Vagina (tissue), 2 donors: Measurements from ENCODE around the gene WIPF3. TPM values are rescaled to one million over a fixed set of nuclear protein-coding genes. Genes with fewer than 3 reads are reported as not detected.
A peak's percentile ranks its signal among the peaks of the same experiment; 100 is the strongest.

Source experiments
- DNase-seq, 2 donors: peaks; one replicate each; pipeline ENCODE4 v3.0.0-alpha.2; 2017; ENCODE audit errors: extremely low spot score in 2 of 2
- H3K27ac ChIP-seq: fragments of 200-600 bp; sonication (generic); one replicate; pipeline ENCODE4 v1.5.1; 2019
- H3K27me3 ChIP-seq: fragments of 200-600 bp; sonication (generic); one replicate; pipeline ENCODE4 v1.5.1; 2019
- H3K36me3 ChIP-seq, 2 donors: fragments of 200-600 bp; sonication (generic); one replicate each; pipeline ENCODE4 v1.5.1; 2017 to 2019
- H3K4me1 ChIP-seq: fragments of 200-600 bp; sonication (generic); one replicate; pipeline ENCODE4 v1.5.1; 2019
- H3K4me3 ChIP-seq, 2 donors: fragments of 200-600 bp; sonication (generic); 1 replicate in 1 of 2; 2 replicates in 1 of 2; pipeline ENCODE4 v1.5.1; 2016 to 2019
- H3K9me3 ChIP-seq: fragments of 200-600 bp; sonication (generic); one replicate; pipeline ENCODE4 v1.5.1; 2019
- POLR2A ChIP-seq, 2 donors: fragments of 450-650 bp; IDR thresholded peaks; one replicate each; pipeline ENCODE4 v1.6.1; 2017; ENCODE audit warnings: antibody characterized with exemption in 2 of 2, mild to moderate bottlenecking in 2 of 2, moderate library complexity in 2 of 2
- POLR2AphosphoS5 ChIP-seq, 2 donors: sonication (generic); formaldehyde crosslinking; IDR thresholded peaks; one replicate each; pipeline ENCODE4 v1.9.0; 2017; ENCODE audit warnings: antibody characterized with exemption in 2 of 2, mild to moderate bottlenecking in 2 of 2, low read depth in 1 of 2; ENCODE audit not compliant: insufficient read depth in 1 of 2
- intact Hi-C: fragments of 100-400 bp; cut with DNase I; formaldehyde crosslinking; loops from one replicate; pipeline ENCODE4 v1.15.1; 2023
- total RNA-seq: library from RNA; depleted of rRNA; stranded (reverse); fragments of >200 nt; gene quantifications from one replicate; pipeline ENCODE4 v1.2.3, GENCODE V29; 2016
- TF ChIP-seq, protein P1 (sequence below), 3 experiments: fragments of 450-650 bp in 2 of 3; fragments of 200-600 bp in 1 of 3; sonication (generic) in 1 of 3; IDR thresholded peaks; one replicate each; pipeline ENCODE4 v1.5.1; 2017 to 2019; ENCODE audit warnings: antibody characterized with exemption in 3 of 3, mild to moderate bottlenecking in 2 of 3, moderate library complexity in 2 of 3

WIPF3 gene
- total RNA-seq, 1 donor from 2014 or later: 0.25 TPM

DNA sequence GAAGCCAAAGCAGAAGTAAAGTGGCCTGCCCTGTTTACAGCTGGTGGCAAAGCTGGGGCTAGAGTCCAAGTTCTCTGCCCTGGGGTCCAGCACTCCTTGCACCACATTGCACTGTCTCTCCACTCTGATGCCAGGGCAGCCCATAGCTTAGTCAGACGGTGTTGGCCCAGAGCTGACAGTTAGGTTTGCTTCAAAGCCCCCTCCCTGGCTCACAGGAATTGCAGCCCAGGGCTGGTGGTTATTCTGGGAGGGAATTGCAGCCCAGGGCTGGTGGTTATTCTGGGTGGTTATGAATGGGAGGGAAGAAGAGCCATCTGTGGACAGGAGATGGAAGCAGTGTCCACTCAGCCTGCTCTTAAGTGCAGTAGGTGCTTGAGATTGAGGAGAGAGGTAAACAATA is 94.4 kb downstream of the WIPF3 start:
- H3K27me3 ChIP-seq: no peaks in the 10 kb centered on the region
- no peak overlapping the region for H3K4me3 ChIP-seq
- no peak for TF ChIP-seq POLR2A (IDR thresholded peaks at IDR 0.05)
- TF ChIP-seq POLR2AphosphoS5 (IDR thresholded peaks at IDR 0.05; ENCODE audit: insufficient read depth in 1 of 2, low read depth in 1 of 2): no peak
- TF ChIP-seq, protein P1, sequence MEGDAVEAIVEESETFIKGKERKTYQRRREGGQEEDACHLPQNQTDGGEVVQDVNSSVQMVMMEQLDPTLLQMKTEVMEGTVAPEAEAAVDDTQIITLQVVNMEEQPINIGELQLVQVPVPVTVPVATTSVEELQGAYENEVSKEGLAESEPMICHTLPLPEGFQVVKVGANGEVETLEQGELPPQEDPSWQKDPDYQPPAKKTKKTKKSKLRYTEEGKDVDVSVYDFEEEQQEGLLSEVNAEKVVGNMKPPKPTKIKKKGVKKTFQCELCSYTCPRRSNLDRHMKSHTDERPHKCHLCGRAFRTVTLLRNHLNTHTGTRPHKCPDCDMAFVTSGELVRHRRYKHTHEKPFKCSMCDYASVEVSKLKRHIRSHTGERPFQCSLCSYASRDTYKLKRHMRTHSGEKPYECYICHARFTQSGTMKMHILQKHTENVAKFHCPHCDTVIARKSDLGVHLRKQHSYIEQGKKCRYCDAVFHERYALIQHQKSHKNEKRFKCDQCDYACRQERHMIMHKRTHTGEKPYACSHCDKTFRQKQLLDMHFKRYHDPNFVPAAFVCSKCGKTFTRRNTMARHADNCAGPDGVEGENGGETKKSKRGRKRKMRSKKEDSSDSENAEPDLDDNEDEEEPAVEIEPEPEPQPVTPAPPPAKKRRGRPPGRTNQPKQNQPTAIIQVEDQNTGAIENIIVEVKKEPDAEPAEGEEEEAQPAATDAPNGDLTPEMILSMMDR (IDR thresholded peaks at IDR 0.05): no peak
- H3K36me3 ChIP-seq: no peaks in the 10 kb centered on the region
- intact Hi-C loops: no loop called here
- no peaks in the 10 kb centered on the region for H3K9me3 ChIP-seq
- H3K4me1 ChIP-seq: no peaks in the 10 kb centered on the region
- H3K27ac ChIP-seq: no peak overlapping the region
- DNase-seq: peak in 1 of 2 donors; percentile 28

DNA sequence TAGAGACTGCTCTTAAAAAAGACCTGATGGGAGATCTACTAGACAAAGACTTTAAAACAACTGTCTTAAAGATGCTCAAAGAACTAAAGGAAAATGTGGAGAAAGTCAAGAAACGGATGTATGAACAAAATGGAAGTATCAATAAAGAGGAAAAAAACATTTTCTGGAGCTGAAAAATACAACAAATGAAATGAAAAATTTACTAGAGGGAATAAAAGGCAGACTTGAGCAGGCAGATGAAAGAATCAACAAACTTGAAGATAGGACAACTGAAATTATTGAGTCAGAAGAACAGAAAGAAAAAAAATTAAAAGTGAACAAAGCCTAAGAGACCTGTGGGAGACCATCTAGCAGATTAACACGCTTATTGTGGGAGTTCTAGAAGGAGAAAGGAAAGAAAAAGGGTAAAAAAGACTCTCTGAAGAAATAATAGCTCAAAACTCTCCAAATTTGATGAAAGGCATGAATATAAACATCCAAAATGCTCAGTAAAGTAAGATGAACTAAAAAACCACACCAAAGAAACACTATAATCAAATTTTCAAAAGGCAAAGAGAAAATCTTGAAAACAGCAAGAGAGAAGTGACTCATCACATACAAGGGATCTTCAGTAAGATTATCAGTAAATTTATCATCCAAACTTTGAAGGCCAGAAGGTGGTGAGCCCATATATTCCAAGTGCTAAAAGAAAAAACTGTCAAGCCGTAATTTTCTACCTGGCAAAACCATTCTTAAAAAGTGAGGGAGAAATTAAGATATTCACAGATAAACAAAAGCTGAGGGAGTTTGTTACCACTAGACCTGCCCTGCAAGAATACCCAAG is 100.1 kb downstream of the WIPF3 start:
- no peaks in the 10 kb centered on the region for H3K4me1 ChIP-seq

DNA sequence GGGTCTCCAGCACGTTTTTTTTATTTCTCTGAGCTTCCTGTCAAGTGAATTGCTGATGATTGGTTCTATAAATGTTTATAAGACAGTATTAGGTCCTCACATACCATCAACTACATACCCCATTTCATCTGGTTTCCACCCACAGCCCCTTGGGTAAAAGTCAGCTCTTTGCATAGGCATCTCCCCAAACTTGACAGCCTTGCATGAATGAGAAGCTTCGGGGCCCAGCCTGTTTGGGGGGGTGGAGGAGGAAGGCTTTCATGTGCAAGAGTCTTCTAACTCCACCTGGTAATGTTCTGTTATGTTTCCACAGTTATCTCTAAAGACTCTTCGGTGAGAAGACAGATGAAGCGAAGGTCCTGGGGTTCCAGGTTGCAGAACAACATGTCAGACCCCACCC is 107.9 kb downstream of the WIPF3 start:
- intact Hi-C loops: no loop called here
- TF ChIP-seq POLR2A (IDR thresholded peaks at IDR 0.05) (no peak), POLR2AphosphoS5 (IDR thresholded peaks at IDR 0.05; ENCODE audit: insufficient read depth in 1 of 2, low read depth in 1 of 2) (no peak)
- TF ChIP-seq, protein P1 (IDR thresholded peaks at IDR 0.05): no peak
- Histone ChIP-seq H3K4me3 (no peak overlapping the region), H3K27ac (no peak overlapping the region), H3K9me3 (no peaks in the 10 kb centered on the region), H3K36me3 (no peaks in the 10 kb centered on the region), H3K27me3 (no peaks in the 10 kb centered on the region), H3K4me1 (no peaks in the 10 kb centered on the region)
- DNase-seq: peak in 1 of 2 donors; percentile 37

More for the DNA sequence above, 100.1 kb downstream of the WIPF3 start:
- Histone ChIP-seq H3K9me3 (peaks cover 8% of the 10 kb centered on the region), H3K27me3 (no peaks in the 10 kb centered on the region), H3K27ac (no peak overlapping the region), H3K36me3 (no peaks in the 10 kb centered on the region), H3K4me3 (no peak overlapping the region)
- no peak for DNase-seq
- TF ChIP-seq POLR2A (IDR thresholded peaks at IDR 0.05) (no peak), POLR2AphosphoS5 (IDR thresholded peaks at IDR 0.05; ENCODE audit: insufficient read depth in 1 of 2, low read depth in 1 of 2) (no peak)
- TF ChIP-seq, protein P1 (IDR thresholded peaks at IDR 0.05): no peak
- intact Hi-C loops: no loop called here

DNA sequence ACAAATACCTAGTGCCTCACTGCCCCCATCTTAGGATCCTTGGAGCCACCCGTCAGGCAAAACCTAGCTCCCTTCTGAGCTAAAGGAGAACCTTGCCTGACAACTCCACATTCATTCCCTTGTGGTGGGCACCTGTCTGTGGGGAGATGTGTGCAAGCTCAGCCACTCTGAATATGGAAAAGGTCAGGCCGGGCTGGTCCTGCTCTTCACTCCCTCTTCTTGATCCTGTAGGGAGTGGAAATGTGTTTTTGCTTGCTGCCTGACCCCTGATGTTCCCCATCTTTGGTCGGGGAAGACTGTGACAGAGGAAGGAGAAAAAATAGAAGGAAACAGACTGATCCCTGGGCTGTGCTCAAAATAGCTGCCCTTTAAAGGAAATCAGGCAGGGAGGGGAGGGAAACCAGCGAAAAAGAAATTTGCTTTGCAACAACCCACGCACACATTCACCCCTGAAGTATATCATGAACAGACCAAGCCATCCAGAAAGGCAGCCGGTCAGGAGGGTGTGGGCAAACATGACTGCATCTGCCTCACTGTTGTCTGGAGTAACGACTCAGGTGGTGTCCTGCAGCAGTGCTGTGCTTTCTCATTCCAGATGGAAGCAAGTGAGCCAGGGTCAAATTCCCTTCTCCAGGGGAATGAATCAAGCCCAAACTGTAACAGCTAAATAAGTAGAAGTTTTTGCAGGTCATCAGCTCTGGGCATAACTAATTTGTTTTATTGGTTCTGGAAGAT is 109.3 kb downstream of the WIPF3 start:
- H3K9me3 ChIP-seq: no peaks in the 10 kb centered on the region
- no peak overlapping the region for H3K4me3 ChIP-seq
- intact Hi-C loops: no loop called here
- no peaks in the 10 kb centered on the region for H3K36me3 ChIP-seq
- DNase-seq: peak; percentile 77 to 82
- TF ChIP-seq, protein P1 (IDR thresholded peaks at IDR 0.05): no peak
- TF ChIP-seq POLR2AphosphoS5 (IDR thresholded peaks at IDR 0.05; ENCODE audit: insufficient read depth in 1 of 2, low read depth in 1 of 2): no peak
- TF ChIP-seq POLR2A (IDR thresholded peaks at IDR 0.05): no peak
- H3K27me3 ChIP-seq: no peaks in the 10 kb centered on the region
- H3K4me1 ChIP-seq: no peaks in the 10 kb centered on the region
- no peak overlapping the region for H3K27ac ChIP-seq
